OCI-LY3 (cell line): Measurements from ENCODE around the gene NQO2.
"Not testable (repeated sequence)": the region's sequence is repeated elsewhere in the genome, so short reads cannot be mapped to it uniquely, and the experiment has no call there.

ENCODE experiments used
- H2AFZ ChIP-seq: fragments of 200-600, 300-600 bp; shearing (Covaris generic); 2 replicates; pipeline ENCODE4 v1.6.0; 2014; ENCODE audit warnings: antibody characterized with exemption, low read depth, low read length
- H3K27ac ChIP-seq: fragments of 200-600, 300-600 bp; sonication (generic); 2 replicates; pipeline ENCODE4 v1.5.1; 2014; ENCODE audit warnings: mild to moderate bottlenecking, low read length, moderate library complexity, mixed read lengths
- H3K27me3 ChIP-seq: fragments of 200-600, 300-600 bp; sonication (generic); 2 replicates; pipeline ENCODE4 v1.6.1; 2014; ENCODE audit warnings: low read depth, low read length, mixed read lengths
- H3K36me3 ChIP-seq: fragments of 200-600, 300-600 bp; sonication (generic); replicated peaks from 2 replicates; pipeline ENCODE3; 2014; ENCODE audit warnings: low read depth, low read length, mixed read lengths
- H3K4me1 ChIP-seq: fragments of 300-600, 200-600 bp; sonication (generic); 2 replicates; pipeline ENCODE4 v1.6.1; 2014; ENCODE audit warnings: low read length, mixed read lengths
- H3K4me2 ChIP-seq: fragments of 200-600, 300-600 bp; sonication (generic); 2 replicates; pipeline ENCODE4 v1.6.1; 2014; ENCODE audit warnings: low read length, mixed read lengths
- H3K4me3 ChIP-seq: fragments of 300-600, 200-600 bp; sonication (generic); 2 replicates; pipeline ENCODE4 v1.5.1; 2014; ENCODE audit warnings: antibody characterized with exemption, mild to moderate bottlenecking, low read length, moderate library complexity
- H3K79me2 ChIP-seq: fragments of 300-600, 200-600 bp; shearing (Covaris generic); 2 replicates; pipeline ENCODE4 v1.6.1; 2014; ENCODE audit warnings: mild to moderate bottlenecking, low read length, mixed read lengths
- H3K9ac ChIP-seq: fragments of 300-600, 200-600 bp; shearing (Covaris generic); 2 replicates; pipeline ENCODE4 v1.6.0; 2014; ENCODE audit warnings: mild to moderate bottlenecking, low read length, moderate library complexity
- H3K9me3 ChIP-seq: fragments of 200-600, 300-600 bp; shearing (Covaris generic); 2 replicates; pipeline ENCODE4 v1.6.1; 2014; ENCODE audit warnings: low read length, mixed read lengths; ENCODE audit not compliant: insufficient read depth
- H4K20me1 ChIP-seq: fragments of 200-600, 300-600 bp; sonication (generic); 2 replicates; pipeline ENCODE4 v1.6.1; 2016; ENCODE audit warnings: low read length, mixed read lengths; ENCODE audit not compliant: insufficient read depth
- EZH2phosphoT487 ChIP-seq: fragments of 200-600 bp; shearing (Covaris generic); IDR thresholded peaks from 2 replicates; pipeline ENCODE4 v1.6.1; 2018; ENCODE audit warnings: antibody characterized with exemption, mixed run types, low read depth
- TF ChIP-seq, protein P1 (sequence below): fragments of 200-600, 300-600 bp; sonication (generic); IDR thresholded peaks from 2 replicates; pipeline ENCODE4 v1.5.1; 2014; ENCODE audit warnings: antibody characterized with exemption, low read length, low read depth

NQO2 gene

DNA sequence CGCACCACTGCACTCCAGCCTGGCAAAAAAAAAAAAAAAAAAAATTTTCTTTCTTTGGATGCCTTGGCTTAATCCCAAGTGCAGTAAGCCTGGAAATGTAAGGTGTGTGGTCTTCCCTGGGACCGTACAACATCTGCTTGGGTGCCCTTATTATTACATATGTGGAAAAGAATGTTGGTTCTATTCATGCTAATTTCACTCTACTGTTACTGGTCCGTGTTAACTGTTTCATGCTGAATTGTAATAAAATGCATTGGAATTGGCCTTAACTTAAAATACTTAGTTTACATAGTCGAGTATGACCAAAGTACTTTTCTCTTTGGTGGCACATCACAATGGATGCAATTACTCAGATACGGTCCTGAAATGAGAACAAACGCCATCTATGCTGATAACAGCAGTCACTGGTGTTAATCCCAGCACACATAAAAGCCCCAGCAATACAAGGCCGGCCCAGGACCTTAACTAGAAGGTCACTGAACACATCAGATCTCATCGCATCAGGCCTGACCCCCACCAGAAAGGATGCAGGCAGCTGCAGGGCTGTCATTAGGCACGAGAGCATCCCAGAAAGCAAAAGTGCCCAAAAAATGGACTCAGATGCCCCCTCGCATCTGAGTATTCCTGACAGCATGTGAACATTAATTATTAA lies 29.5 kb upstream of the NQO2 start:
- Histone ChIP-seq H3K36me3 (no peaks in the 10 kb centered on the region), H2AFZ (no peak overlapping the region), H4K20me1 (no peaks in the 10 kb centered on the region), H3K9ac (peak overlapping the region; percentile 86), H3K9me3 (no peaks in the 10 kb centered on the region), H3K4me2 (peak overlapping the region; percentile 80), H3K4me1 (peaks cover 9% of the 10 kb centered on the region), H3K27ac (no peak overlapping the region), H3K79me2 (no peaks in the 10 kb centered on the region), H3K27me3 (peaks cover 3% of the 10 kb centered on the region; the same call in 1 of the 2 replicates), H3K4me3 (peak overlapping the region; percentile 89)
- no peak for TF ChIP-seq EZH2phosphoT487
- TF ChIP-seq, protein P1, sequence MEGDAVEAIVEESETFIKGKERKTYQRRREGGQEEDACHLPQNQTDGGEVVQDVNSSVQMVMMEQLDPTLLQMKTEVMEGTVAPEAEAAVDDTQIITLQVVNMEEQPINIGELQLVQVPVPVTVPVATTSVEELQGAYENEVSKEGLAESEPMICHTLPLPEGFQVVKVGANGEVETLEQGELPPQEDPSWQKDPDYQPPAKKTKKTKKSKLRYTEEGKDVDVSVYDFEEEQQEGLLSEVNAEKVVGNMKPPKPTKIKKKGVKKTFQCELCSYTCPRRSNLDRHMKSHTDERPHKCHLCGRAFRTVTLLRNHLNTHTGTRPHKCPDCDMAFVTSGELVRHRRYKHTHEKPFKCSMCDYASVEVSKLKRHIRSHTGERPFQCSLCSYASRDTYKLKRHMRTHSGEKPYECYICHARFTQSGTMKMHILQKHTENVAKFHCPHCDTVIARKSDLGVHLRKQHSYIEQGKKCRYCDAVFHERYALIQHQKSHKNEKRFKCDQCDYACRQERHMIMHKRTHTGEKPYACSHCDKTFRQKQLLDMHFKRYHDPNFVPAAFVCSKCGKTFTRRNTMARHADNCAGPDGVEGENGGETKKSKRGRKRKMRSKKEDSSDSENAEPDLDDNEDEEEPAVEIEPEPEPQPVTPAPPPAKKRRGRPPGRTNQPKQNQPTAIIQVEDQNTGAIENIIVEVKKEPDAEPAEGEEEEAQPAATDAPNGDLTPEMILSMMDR: no peak

DNA sequence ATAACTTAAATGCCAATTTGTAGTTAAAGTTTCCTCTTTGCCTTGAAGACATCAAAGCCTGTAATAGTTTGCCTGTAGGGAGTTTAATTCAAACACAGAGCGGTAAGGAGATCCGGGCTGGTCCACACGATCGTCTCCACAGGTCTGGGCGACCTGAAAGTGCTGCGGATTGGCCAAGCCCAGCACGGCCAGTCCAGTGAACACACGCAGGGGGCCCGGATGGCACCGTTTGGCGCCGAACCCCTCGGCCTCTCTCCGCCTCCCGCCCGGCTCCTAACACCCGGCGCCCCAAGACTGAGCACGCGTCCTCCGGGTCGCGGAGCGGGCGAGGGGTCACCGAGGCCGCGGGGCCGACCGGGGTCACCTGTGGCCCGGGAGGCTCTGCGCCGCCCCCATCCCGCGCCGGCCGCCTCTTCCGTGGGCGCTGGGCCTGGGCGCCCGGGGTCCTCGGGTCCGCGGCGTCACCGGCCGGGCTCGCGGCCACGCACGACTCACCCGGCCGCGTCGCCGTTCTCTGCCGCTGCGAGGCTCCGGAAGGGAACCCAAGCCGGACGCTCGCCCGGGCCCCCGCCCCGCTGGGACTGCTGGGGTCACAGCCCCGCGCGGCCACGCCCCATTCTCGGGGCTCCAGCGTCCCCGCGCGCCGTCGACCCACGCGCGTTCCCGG lies 28.8 kb upstream of the NQO2 start:
- Histone ChIP-seq H3K9ac (peak overlapping the region; percentile 86), H3K27ac (no peak overlapping the region), H2AFZ (no peak overlapping the region)

GRCh38 chr6:2971420-2972218 lies 28.1 kb upstream of the NQO2 start, which contains the start of gene SERPINB6:
SERPINB6 (minus strand) TSS chr6:2971567; CDS start chr6:2959332, 12,235 bp downstream.
- Histone ChIP-seq H3K4me1 (peaks cover 9% of the 10 kb centered on the region), H3K9ac (peak within 1 kb of the TSS; percentile 86), H3K27ac (peak within 1 kb of the TSS; percentile 31), H3K79me2 (no peaks in the 10 kb centered on the region), H3K4me3 (peak within 1 kb of the TSS; percentile 89), H3K27me3 (peaks cover 3% of the 10 kb centered on the region; the same call in 1 of the 2 replicates), H3K4me2 (peak within 1 kb of the TSS; percentile 80), H4K20me1 (no peaks in the 10 kb centered on the region), H3K36me3 (no peaks in the 10 kb centered on the region), H3K9me3 (no peaks in the 10 kb centered on the region), H2AFZ (peak within 1 kb of the TSS; percentile 78)
- TF ChIP-seq EZH2phosphoT487: no peak
- TF ChIP-seq, protein P1: no peak

More for the DNA sequence above, 28.8 kb upstream of the NQO2 start:
- no peaks in the 10 kb centered on the region for H3K79me2 ChIP-seq
- no peaks in the 10 kb centered on the region for H3K36me3 ChIP-seq
- peaks cover 9% of the 10 kb centered on the region for H3K4me1 ChIP-seq
- no peak for TF ChIP-seq EZH2phosphoT487
- TF ChIP-seq, protein P1: no peak
- no peaks in the 10 kb centered on the region for H3K9me3 ChIP-seq
- H4K20me1 ChIP-seq: no peaks in the 10 kb centered on the region
- H3K4me3 ChIP-seq: peak overlapping the region; percentile 89
- peaks cover 3% of the 10 kb centered on the region; the same call in 1 of the 2 replicates for H3K27me3 ChIP-seq
- H3K4me2 ChIP-seq: peak overlapping the region; percentile 80

GRCh38 chr6:2972219-2972487 lies 27.5 kb upstream of the NQO2 start:
- not testable (repeated sequence) for H3K36me3 ChIP-seq, H3K27me3 ChIP-seq, H3K27ac ChIP-seq, H4K20me1 ChIP-seq, H3K9me3 ChIP-seq, H3K4me1 ChIP-seq, H3K79me2 ChIP-seq
- H3K4me3 ChIP-seq: peak overlapping the region; percentile 89
- H2AFZ ChIP-seq: peak overlapping the region; percentile 78; the same call in 1 of the 2 replicates
- peak overlapping the region; percentile 86 for H3K9ac ChIP-seq
- H3K4me2 ChIP-seq: peak overlapping the region; percentile 80

DNA sequence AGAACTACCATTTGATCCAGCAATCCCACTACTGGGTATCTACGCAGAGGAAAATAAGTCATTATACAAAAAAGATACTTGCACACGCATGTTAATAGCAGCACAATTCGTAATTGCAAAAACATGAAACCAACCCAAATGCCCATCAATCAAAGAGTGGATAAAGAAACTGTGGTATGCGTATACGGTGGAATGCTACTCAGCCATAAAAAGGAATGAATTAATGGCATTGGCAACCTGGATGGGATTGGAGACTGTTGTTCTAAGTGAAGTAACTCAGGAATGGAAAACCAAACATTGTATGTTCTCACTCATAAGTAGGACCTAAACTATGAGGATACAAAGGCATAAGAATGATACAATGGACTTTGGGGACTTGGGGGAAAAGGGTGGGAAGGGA lies 27.0 kb upstream of the NQO2 start:
- Histone ChIP-seq H3K4me3 (peak overlapping the region; percentile 89; the same call in 1 of the 2 replicates), H3K4me2 (peak overlapping the region; percentile 80)
- H3K36me3 ChIP-seq, H3K27ac ChIP-seq, H3K4me1 ChIP-seq, H3K9me3 ChIP-seq, H3K79me2 ChIP-seq, H2AFZ ChIP-seq, H3K9ac ChIP-seq, H3K27me3 ChIP-seq, H4K20me1 ChIP-seq: not testable (repeated sequence)

DNA sequence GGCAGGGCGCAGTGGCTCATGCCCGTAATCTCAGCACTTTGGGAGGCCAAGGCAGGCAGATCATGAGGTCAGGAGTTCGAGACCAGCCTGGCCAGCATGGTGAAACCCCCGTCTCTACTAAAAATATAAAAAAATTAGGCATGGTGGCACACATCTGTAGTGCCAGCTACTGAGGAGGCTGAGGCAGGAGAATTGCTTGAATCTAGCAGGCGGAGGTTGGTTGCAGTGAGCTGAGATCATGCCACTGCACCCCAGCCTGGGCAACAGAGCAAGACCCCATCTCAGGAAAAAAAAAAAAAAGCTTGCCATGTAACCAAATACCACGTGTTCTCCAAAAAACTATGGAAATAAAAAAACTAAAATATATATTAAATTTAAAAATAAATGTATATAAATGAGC lies 26.5 kb upstream of the NQO2 start:
- not testable (repeated sequence) for H3K27ac ChIP-seq, H3K9ac ChIP-seq, H2AFZ ChIP-seq, H3K79me2 ChIP-seq, H3K4me1 ChIP-seq, H4K20me1 ChIP-seq, H3K27me3 ChIP-seq, H3K36me3 ChIP-seq, H3K9me3 ChIP-seq, H3K4me2 ChIP-seq, H3K4me3 ChIP-seq
